ENCODE measurements around the gene DOK4.

Gene DOK4

DNA sequence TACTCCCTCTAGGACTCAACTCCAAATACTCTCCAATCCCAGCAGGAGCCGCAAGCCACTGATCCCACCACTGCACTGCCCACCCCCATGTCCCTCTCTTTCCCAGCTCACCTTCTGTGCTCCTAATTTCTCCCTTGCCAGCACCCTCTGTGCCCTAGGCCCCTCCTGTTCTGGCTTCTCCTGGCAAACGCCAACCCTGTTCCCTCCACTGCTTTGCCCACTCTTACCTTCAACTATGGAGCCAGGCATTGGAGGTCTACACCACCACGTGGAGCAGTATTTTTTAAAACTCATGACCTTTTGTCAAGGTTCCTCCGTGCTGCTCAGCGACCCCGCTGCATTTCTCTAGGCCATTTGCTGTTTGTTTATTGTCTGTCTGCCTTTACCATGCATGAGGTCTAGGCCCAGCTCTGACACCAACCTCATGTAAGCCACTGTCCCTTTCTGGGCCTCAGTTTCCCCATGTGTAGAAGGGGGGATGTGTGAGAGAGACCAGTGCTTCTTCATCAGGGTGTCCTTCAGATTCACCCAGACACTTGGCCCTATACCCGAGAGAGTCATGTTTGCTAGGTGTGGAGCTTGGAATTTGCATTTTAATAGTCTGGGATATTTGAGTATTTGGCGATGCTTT, 45.5 kb upstream of the DOK4 start:
- TF ChIP-seq ZFX (IDR thresholded peaks at IDR 0.05; ENCODE audit: borderline replicate concordance) = no peak
- TF ChIP-seq, protein P1, sequence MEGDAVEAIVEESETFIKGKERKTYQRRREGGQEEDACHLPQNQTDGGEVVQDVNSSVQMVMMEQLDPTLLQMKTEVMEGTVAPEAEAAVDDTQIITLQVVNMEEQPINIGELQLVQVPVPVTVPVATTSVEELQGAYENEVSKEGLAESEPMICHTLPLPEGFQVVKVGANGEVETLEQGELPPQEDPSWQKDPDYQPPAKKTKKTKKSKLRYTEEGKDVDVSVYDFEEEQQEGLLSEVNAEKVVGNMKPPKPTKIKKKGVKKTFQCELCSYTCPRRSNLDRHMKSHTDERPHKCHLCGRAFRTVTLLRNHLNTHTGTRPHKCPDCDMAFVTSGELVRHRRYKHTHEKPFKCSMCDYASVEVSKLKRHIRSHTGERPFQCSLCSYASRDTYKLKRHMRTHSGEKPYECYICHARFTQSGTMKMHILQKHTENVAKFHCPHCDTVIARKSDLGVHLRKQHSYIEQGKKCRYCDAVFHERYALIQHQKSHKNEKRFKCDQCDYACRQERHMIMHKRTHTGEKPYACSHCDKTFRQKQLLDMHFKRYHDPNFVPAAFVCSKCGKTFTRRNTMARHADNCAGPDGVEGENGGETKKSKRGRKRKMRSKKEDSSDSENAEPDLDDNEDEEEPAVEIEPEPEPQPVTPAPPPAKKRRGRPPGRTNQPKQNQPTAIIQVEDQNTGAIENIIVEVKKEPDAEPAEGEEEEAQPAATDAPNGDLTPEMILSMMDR (IDR thresholded peaks at IDR 0.05) = no peak
- no peak overlapping the region for H3K27ac ChIP-seq

DNA sequence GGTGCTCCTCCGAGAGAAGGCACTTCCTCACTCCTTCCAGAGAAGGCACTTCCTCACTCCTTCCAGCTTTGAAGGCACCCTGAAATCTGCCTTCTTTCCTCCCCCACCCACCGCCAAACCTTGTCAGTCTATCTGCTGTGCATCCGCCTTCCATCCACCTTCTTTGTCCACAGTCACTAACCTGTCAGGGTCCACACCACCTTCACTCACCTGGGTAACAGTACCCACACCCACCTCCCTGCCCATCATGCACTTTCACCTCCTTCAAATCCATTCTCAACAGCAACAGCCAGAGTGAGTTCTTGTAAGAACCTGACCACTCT, 44.9 kb upstream of the DOK4 start:
- no peak overlapping the region for H3K27ac ChIP-seq
- TF ChIP-seq, protein P1 (IDR thresholded peaks at IDR 0.05) = no peak
- TF ChIP-seq ZFX (IDR thresholded peaks at IDR 0.05; ENCODE audit: borderline replicate concordance) = no peak

DNA sequence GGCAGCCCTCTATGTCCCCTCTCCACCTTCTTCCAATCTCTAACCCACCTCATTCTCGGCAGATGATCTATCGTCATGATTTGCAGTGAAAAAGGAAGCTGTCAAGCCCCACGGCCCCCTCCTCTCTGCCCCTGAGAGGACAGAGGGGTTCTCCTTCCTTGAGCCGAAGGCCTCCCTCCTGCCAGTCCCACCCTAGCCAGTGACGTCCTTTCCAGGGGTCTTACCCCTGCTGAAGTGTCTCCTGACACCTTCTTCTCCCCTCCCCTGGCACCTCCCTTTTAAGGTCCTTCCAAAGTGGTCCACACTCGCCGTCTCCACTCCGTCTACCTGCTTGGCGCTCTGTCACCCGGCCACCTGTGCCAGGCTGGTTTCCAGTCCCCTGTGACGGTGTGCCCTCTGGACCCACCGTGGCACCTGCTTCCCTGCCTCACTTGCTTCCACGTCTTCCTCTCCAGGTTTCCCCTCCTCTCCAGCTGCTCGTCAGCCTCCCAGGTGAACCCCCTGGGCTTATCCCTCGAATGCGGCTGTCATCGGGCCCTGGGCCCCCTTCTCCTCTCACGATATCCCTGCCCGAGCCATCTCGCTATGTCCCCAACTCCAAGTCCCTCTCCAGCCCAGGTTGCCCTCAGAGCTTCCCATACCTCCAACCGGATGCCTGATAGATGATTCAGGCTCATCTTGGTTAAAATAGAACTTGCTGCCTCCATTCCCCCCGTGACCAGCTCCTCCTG, 44.4 kb upstream of the DOK4 start:
- H3K27ac ChIP-seq = no peak overlapping the region
- TF ChIP-seq, protein P1 (IDR thresholded peaks at IDR 0.05) = no peak
- TF ChIP-seq ZFX (IDR thresholded peaks at IDR 0.05; ENCODE audit: borderline replicate concordance) = no peak

DNA sequence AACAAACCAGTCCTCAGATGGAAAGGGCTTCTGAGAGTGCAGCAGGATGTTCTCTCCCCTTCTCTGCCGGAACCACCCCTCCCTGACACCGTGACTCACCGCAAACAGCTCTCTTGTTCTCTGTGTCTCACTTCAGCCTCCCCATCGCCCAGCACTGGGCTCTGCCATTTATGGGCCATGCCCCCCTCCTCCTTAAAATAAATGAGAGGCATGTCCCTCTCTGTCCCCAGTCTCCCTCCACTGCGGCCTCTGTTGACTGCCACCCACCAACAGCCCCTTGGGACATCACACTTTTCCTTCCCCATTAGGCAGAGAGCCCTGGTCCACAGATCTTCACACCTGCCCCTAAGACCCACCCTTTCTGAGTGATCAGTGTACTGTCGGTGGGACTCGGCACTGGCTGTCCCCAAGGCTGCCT, 43.8 kb upstream of the DOK4 start:
- no peak for TF ChIP-seq ZFX (IDR thresholded peaks at IDR 0.05; ENCODE audit: borderline replicate concordance)
- TF ChIP-seq, protein P1 (IDR thresholded peaks at IDR 0.05) = no peak
- H3K27ac ChIP-seq = no peak overlapping the region

DNA sequence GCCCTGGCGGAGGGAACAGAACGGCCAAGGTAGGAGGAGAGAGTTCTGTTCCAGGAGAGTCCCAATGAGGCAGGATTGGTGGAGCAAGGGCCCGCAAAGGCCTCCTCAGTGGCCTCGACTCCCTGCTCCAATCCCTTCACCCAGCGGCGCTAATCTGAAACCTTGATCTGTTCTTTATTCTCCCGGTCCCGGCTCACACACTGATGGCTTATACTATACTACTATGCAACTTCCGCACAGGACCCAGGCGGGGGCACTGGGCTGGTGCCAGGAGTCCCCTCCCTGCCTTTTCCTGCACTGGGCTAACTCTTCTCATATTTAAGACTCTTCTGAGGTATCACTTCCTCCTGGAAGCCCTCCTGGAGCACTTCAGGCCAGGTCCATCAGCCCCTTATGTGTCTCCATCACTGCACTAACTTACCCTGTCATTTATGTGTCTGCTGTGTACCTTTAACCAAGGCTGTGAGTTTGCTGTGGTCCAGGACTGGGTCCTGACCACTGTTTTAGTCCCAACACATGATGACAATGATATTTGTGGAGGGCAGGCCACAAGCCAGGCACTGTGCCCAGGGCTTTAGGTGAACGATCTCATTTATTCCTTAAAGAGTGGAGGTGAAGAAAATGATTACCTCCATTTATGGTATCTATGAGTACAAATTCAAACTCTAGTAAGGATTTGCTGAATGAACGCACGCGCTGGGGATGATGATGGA, 43.3 kb upstream of the DOK4 start:
- no peak overlapping the region for H3K27ac ChIP-seq
- TF ChIP-seq ZFX (IDR thresholded peaks at IDR 0.05; ENCODE audit: borderline replicate concordance) = no peak
- TF ChIP-seq, protein P1 (IDR thresholded peaks at IDR 0.05) = no peak

DNA sequence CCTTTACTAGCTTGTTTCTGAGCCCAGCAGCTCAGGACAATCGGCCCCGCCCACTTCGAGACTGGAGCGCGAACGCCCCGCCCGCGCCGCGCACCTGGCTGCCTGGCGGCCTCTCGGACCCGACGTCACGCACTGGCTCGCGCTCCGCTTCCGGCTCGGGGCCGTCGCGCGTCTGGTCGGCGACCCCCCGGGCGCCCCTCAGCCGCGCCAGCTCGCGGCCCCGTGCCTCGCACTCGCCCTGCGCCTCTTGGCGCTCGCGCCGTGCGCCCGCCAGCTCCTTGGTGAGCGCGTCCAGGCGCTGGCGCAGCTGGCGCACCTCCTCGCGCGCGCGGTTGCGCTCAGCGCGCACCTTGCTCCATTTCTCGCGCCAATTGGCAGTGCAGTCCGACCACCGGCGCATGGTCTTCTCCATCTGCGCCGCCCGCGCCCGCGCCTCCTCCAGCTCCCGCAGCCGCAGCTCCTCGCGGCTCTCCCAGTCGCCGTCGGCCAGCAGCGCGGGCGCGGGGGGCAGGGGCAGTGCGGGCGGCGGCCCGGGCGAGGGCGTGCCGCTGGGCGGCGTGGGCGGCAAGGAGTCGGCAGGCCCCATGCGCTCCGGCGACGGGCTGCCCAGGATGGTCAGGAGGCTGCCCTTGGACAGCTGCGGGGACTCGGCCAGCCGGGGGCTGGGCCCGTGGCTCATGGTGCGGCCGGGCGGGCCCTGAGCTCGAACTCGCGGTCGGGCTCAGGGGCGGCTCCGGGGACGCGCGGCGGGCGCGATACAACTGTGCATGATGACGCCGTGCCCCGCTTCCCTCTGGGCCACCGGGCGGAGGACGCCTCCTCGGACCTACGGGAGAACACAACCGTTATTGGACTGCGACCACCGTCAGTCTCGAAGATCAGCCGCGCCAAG, 42.5 kb upstream of the DOK4 start:
- H3K27ac ChIP-seq = no peak overlapping the region
- no peak for TF ChIP-seq ZFX (IDR thresholded peaks at IDR 0.05; ENCODE audit: borderline replicate concordance)
- TF ChIP-seq, protein P1 (IDR thresholded peaks at IDR 0.05) = no peak

Data from 22Rv1 (cell line).